AG04449 (cell line): Measurements from ENCODE around the gene KRT78.
"Not testable (repeated sequence)": the region's sequence is repeated elsewhere in the genome, so short reads cannot be mapped to it uniquely, and the experiment has no call there.

Source experiments
- CTCF ChIA-PET: fragments of 350-600 bp; formaldehyde crosslinking; extraction: SDS; loops from one replicate; lab custom pipeline; 2021; ENCODE audit warnings: antibody characterized with exemption; lab: Yijun Ruan, JAX
- POLR2A ChIA-PET: fragments of 400-600, 350-600 bp; formaldehyde crosslinking; extraction: SDS; loops from one replicate; lab custom pipeline; 2020; ENCODE audit warnings: antibody characterized with exemption, inconsistent platforms; lab: Yijun Ruan, JAX
- DNase-seq: peaks from one replicate; pipeline ENCODE4 v3.0.0-alpha.2; 2010; ENCODE audit warnings: low read depth, low spot score
- H3K4me3 ChIP-seq: 2 replicates; pipeline ENCODE4 v1.5.1; 2011; ENCODE audit warnings: low read depth, mild to moderate bottlenecking, control low read depth, low read length
- TF ChIP-seq, protein P1 (sequence below): IDR thresholded peaks from one replicate; pipeline ENCODE4 v1.5.1; 2011; ENCODE audit warnings: mild to moderate bottlenecking, moderate library complexity, low read length, control low read depth, inconsistent platforms; ENCODE audit not compliant: insufficient read depth; ENCODE audit errors: missing control alignments

Gene KRT78

GRCh38 chr12:52796839-52797528 is 51.8 kb downstream of the KRT78 start:
- POLR2A ChIA-PET: no interaction called here
- DNase-seq: no peak
- TF ChIP-seq, protein P1, sequence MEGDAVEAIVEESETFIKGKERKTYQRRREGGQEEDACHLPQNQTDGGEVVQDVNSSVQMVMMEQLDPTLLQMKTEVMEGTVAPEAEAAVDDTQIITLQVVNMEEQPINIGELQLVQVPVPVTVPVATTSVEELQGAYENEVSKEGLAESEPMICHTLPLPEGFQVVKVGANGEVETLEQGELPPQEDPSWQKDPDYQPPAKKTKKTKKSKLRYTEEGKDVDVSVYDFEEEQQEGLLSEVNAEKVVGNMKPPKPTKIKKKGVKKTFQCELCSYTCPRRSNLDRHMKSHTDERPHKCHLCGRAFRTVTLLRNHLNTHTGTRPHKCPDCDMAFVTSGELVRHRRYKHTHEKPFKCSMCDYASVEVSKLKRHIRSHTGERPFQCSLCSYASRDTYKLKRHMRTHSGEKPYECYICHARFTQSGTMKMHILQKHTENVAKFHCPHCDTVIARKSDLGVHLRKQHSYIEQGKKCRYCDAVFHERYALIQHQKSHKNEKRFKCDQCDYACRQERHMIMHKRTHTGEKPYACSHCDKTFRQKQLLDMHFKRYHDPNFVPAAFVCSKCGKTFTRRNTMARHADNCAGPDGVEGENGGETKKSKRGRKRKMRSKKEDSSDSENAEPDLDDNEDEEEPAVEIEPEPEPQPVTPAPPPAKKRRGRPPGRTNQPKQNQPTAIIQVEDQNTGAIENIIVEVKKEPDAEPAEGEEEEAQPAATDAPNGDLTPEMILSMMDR: no peak
- H3K4me3 ChIP-seq: no peak overlapping the region
- CTCF ChIA-PET: interaction anchor here (1.5 kb wide), 1 partner anchor 87 kb away, joined by 4 read pairs; no protein-coding TSS in a partner anchor

GRCh38 chr12:52796429-52796794 is 52.4 kb downstream of the KRT78 start:
- no peak overlapping the region for H3K4me3 ChIP-seq
- CTCF ChIA-PET: interaction anchor here (1.5 kb wide), 1 partner anchor 88 kb away, joined by 4 read pairs; no protein-coding TSS in a partner anchor
- TF ChIP-seq, protein P1: no peak
- no peak for DNase-seq
- POLR2A ChIA-PET: no interaction called here

GRCh38 chr12:52795694-52796428 is 52.9 kb downstream of the KRT78 start, which contains the start of gene KRT3:
Gene KRT3 (minus strand): TSS chr12:52796117. CDS start chr12:52796042, 75 bp downstream.
- no peak within 1 kb of the TSS for H3K4me3 ChIP-seq
- ChIA-PET CTCF (no interaction called here), POLR2A (no interaction called here)
- TF ChIP-seq, protein P1: no peak
- no peak for DNase-seq

DNA sequence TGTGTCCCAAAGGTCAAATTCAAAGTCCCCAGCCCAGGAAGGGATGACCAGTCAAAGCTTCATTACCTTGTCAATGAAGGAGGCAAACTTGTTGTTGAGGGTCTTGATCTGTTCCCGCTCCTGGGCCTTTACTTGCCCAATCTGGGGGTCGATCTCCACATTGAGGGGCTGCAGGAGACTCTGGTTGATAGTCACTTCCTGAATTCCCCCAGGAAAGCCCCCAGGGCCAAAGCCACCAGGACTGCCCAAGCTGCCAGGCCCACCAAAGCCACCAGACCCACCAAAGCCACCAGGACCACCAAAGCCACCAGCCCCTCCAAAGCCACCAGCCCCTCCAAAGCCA is 53.5 kb downstream of the KRT78 start:
- POLR2A ChIA-PET, DNase-seq, CTCF ChIA-PET: not testable (repeated sequence)

DNA sequence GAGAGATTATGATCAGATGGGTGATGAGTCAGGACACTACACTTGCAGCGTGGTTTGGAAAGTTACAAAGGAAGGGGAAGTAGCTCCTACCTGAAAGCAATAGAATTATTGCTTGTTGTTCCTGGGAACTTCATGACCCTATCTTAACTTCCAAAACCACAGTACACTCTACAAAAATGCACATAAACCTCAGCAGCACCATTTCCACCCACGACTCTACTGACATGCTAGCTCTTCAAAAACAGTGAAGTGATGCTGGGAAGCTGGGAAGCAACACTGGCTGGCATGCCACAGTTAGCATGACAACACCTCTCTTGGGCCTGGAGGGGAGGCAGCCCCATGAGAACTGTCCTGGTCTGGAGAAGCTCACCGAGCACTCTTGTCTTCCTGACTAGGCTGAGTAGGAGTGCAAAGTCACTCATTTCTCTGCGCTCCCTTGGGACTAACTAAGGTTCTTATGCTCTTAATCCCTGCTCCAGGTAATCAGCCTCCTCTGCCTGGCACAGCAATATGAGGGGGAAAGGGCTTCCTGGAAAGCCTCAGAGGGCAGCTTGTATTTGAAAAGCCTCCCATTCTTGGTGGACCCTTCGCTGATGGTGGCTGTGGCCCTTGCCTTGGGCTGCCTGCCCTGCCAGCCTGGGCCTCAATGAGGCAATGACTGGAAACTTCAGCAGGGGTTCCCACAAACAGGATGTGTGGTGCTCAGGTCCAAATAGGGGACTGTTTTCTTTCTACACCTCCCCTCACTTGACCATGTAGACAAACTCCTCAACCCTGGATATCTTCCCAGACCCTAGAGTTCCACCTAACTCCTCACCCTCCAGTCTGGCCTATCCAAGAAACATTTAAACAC is 54.1 kb downstream of the KRT78 start:
- CTCF ChIA-PET: no interaction called here
- TF ChIP-seq, protein P1: no peak
- POLR2A ChIA-PET: interaction anchor here (0.6 kb wide), 1 partner anchor 44 kb away, joined by 3 read pairs; no protein-coding TSS in a partner anchor
- no peak for DNase-seq
- H3K4me3 ChIP-seq: no peak overlapping the region

More for the DNA sequence above, 53.5 kb downstream of the KRT78 start:
- H3K4me3 ChIP-seq: not testable (repeated sequence)

- H3K4me3 ChIP-seq: no peak overlapping the region
- TF ChIP-seq, protein P1: no peak
- DNase-seq: no peak
- CTCF ChIA-PET: interaction anchor here (0.6 kb wide), 1 partner anchor 51 kb away, joined by 3 read pairs; no protein-coding TSS in a partner anchor
- POLR2A ChIA-PET: no interaction called here
Measured at GRCh38 chr12:52792185-52793029, 56.4 kb downstream of the KRT78 start.
